ENCODE data around the gene SGPP1. TPM values are rescaled to one million over a fixed set of nuclear protein-coding genes. Genes with fewer than 3 reads are reported as not detected.
A peak's percentile ranks its signal among the peaks of the same experiment; 100 is the strongest.
"Not testable (repeated sequence)": the region's sequence is repeated elsewhere in the genome, so short reads cannot be mapped to it uniquely, and the experiment has no call there.

Gene SGPP1
- polyA plus RNA-seq, 4 donors, result 24.3 to 40.1 (median 33.2) TPM

GRCh38 chr14:63677891-63678379, 49.9 kb downstream of the SGPP1 start:
- no peak for DNase-seq (ENCODE audit: low read depth in 4 of 4, low spot score in 2 of 4)

GRCh38 chr14:63676615-63677014, 51.2 kb downstream of the SGPP1 start:
- no peak for DNase-seq (ENCODE audit: low read depth in 4 of 4, low spot score in 2 of 4)

GRCh38 chr14:63673886-63674497, 53.9 kb downstream of the SGPP1 start:
- DNase-seq (ENCODE audit: low read depth in 4 of 4, low spot score in 2 of 4), result no peak

- DNase-seq (ENCODE audit: low read depth in 4 of 4, low spot score in 2 of 4), result no peak
Measured at GRCh38 chr14:63673255-63673654, 54.6 kb downstream of the SGPP1 start.

GRCh38 chr14:63672417-63673180, 55.3 kb downstream of the SGPP1 start:
- DNase-seq (ENCODE audit: low read depth in 4 of 4, low spot score in 2 of 4), result peak in 1 of 4 donors; percentile 54

- DNase-seq (ENCODE audit: low read depth in 4 of 4, low spot score in 2 of 4), result no peak
Measured at GRCh38 chr14:63671987-63672386, 55.9 kb downstream of the SGPP1 start.

- DNase-seq (ENCODE audit: low read depth in 4 of 4, low spot score in 2 of 4), result no peak
Measured at GRCh38 chr14:63670692-63671091, 57.2 kb downstream of the SGPP1 start.

GRCh38 chr14:63666335-63666734, 61.5 kb downstream of the SGPP1 start:
- DNase-seq (ENCODE audit: low read depth in 4 of 4, low spot score in 2 of 4), result no peak

- DNase-seq (ENCODE audit: low read depth in 4 of 4, low spot score in 2 of 4), result no peak
Measured at GRCh38 chr14:63663428-63664341, 64.2 kb downstream of the SGPP1 start.

- no peak for DNase-seq (ENCODE audit: low read depth in 4 of 4, low spot score in 2 of 4)
Measured at GRCh38 chr14:63662776-63663175, 65.1 kb downstream of the SGPP1 start.

GRCh38 chr14:63661881-63662280, 66.0 kb downstream of the SGPP1 start:
- not testable (repeated sequence) for DNase-seq (ENCODE audit: low read depth in 4 of 4, low spot score in 2 of 4)

GRCh38 chr14:63659726-63660125, 68.1 kb downstream of the SGPP1 start:
- DNase-seq (ENCODE audit: low read depth in 4 of 4, low spot score in 2 of 4), result no peak

GRCh38 chr14:63656194-63656593, 71.7 kb downstream of the SGPP1 start:
- no peak for DNase-seq (ENCODE audit: low read depth in 4 of 4, low spot score in 2 of 4)

- no peak for DNase-seq (ENCODE audit: low read depth in 4 of 4, low spot score in 2 of 4)
Measured at GRCh38 chr14:63654936-63655335, 72.9 kb downstream of the SGPP1 start.

GRCh38 chr14:63654346-63654745, 73.5 kb downstream of the SGPP1 start:
- DNase-seq (ENCODE audit: low read depth in 4 of 4, low spot score in 2 of 4), result no peak

- DNase-seq (ENCODE audit: low read depth in 4 of 4, low spot score in 2 of 4), result no peak
Measured at GRCh38 chr14:63652406-63652805, 75.5 kb downstream of the SGPP1 start.

- no peak for DNase-seq (ENCODE audit: low read depth in 4 of 4, low spot score in 2 of 4)
Measured at GRCh38 chr14:63650256-63650952, 77.5 kb downstream of the SGPP1 start.

GRCh38 chr14:63647696-63648410, 80.0 kb downstream of the SGPP1 start:
- DNase-seq (ENCODE audit: low read depth in 4 of 4, low spot score in 2 of 4), result no peak

GRCh38 chr14:63644741-63645140, 83.1 kb downstream of the SGPP1 start:
- DNase-seq (ENCODE audit: low read depth in 4 of 4, low spot score in 2 of 4), result no peak

All from left renal cortex interstitium (tissue), 4 donors.